Ishikawa (cell line): Measurements from ENCODE around the gene ADGRD2.
A peak's percentile ranks its signal among the peaks of the same experiment; 100 is the strongest.

Source experiments
- CREB1 ChIP-seq: IDR thresholded peaks from 2 replicates; pipeline ENCODE4 v1.6.1; 2012; ENCODE audit warnings: low read depth
- EP300 ChIP-seq: IDR thresholded peaks from 2 replicates; pipeline ENCODE4 v1.6.1; 2012; ENCODE audit warnings: borderline replicate concordance
- RAD21 ChIP-seq: IDR thresholded peaks from 2 replicates; pipeline ENCODE4 v1.6.1; 2012; ENCODE audit warnings: low read depth
- TCF12 ChIP-seq: IDR thresholded peaks from 2 replicates; pipeline ENCODE4 v1.6.1; 2012; ENCODE audit warnings: low read depth
- YY1 ChIP-seq: IDR thresholded peaks from 2 replicates; pipeline ENCODE4 v1.6.1; 2012; ENCODE audit warnings: low read depth

DNA sequence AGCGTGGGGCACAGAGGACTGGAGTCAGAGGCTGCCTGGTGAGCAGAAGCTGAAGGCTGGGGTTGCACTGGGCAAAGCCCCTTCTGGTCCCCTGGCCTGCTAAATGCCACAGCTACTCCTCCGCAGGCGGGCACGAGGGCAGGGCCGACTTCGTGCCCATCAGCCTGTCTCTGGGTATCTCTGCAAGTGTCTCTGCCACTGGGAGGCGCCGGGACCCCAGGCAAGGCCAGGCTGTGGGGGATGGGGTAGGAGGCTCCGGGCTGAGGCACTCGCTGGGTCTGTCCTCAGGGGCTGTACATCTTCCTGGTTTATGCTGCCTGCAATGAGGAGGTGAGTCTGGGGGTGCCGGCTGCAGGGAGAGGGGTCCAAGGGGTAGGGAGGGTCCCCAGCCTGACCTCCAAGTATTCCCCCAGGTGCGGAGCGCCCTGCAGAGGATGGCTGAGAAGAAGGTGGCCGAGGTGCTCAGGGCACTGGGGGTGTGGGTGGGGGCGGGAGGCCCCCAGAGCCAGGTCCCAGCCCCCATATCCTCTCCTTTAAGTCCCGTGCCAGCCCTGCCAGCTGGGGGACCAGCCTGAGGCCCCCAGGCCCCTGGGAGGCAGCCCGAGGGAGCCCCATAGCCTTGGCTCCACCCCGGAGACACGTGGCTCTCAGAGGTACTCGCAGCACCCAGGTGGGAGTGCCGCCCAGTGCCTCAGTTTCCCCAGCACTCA lies 25.1 kb downstream of the ADGRD2 start:
- no peak for TF ChIP-seq TCF12
- no peak for TF ChIP-seq CREB1
- no peak for TF ChIP-seq EP300
- TF ChIP-seq YY1, result no peak
- peak; percentile 39; the same call in 1 of the 2 replicates for TF ChIP-seq RAD21
